PC-3 (cell line): ENCODE data around the gene TUBA4A. TPM values are rescaled to one million over a fixed set of nuclear protein-coding genes. Genes with fewer than 3 reads are reported as not detected.

Experiments
- ATAC-seq: fragments of 200-7000 bp; cut with Tn5 transposase; 2 replicates; pipeline ENCODE4 v1.9.1; 2020; ENCODE audit warnings: mild to moderate bottlenecking, moderate library complexity
- Bru-seq: library from RNA; stranded (reverse); fragments of 400-500 nt; gene quantifications from one replicate; lab custom pipeline; 2021; lab: Mats Ljungman, UMichigan
- BruChase-seq, 2 experiments: library from RNA; stranded (reverse); fragments of 400-500 nt; gene quantifications; one replicate each; lab custom pipeline; 2021; lab: Mats Ljungman, UMichigan
- BruUV-seq: library from RNA; stranded (reverse); fragments of 400-500 nt; replicated peaks from 2 replicates; lab custom pipeline; 2021; lab: Mats Ljungman, UMichigan
- CTCF ChIA-PET: fragments of 300-600 bp; sonication (Branson Sonifier 250); formaldehyde crosslinking; loops from one replicate; lab custom pipeline; 2022; ENCODE audit warnings: antibody characterized with exemption; lab: Charles Lee
- POLR2A ChIA-PET: fragments of 300-600 bp; sonication (Branson Sonifier 250); formaldehyde crosslinking; loops from one replicate; lab custom pipeline; 2022; ENCODE audit warnings: antibody characterized with exemption; ENCODE audit not compliant: unreplicated experiment; lab: Charles Lee
- DNase-seq: peaks from one replicate; pipeline ENCODE4 v3.0.0-alpha.2; 2015
- H2AFZ ChIP-seq: fragments of 300-600 bp; sonication (generic); 2 replicates; pipeline ENCODE4 v1.6.0; 2016; ENCODE audit warnings: antibody characterized with exemption, low read length
- H3F3A ChIP-seq: fragments of 300-600 bp; sonication (generic); one replicate; pipeline ENCODE4 v1.6.0; 2017; ENCODE audit warnings: antibody characterized with exemption, low read length, control low read depth, mild to moderate bottlenecking; ENCODE audit not compliant: unreplicated experiment
- H3K27ac ChIP-seq: fragments of 300-600 bp; sonication (generic); 2 replicates; pipeline ENCODE4 v1.5.1; 2016; ENCODE audit warnings: mild to moderate bottlenecking, low read length
- H3K27me3 ChIP-seq: fragments of 300-600 bp; sonication (generic); 2 replicates; pipeline ENCODE4 v1.6.1; 2016; ENCODE audit warnings: low read length, mixed read lengths
- H3K36me3 ChIP-seq: fragments of 300-600 bp; sonication (generic); 2 replicates; pipeline ENCODE4 v1.6.1; 2016; ENCODE audit warnings: low read depth, mixed run types, low read length, mixed read lengths
- H3K4me1 ChIP-seq: fragments of 300-600 bp; sonication (generic); 2 replicates; pipeline ENCODE4 v1.5.1; 2016; ENCODE audit warnings: low read length; ENCODE audit not compliant: insufficient read depth
- H3K4me2 ChIP-seq: fragments of 300-600 bp; sonication (generic); 2 replicates; pipeline ENCODE4 v1.6.0; 2016; ENCODE audit warnings: low read length
- H3K4me3 ChIP-seq: fragments of 300-600 bp; sonication (generic); 2 replicates; pipeline ENCODE4 v1.5.1; 2016; ENCODE audit warnings: mild to moderate bottlenecking, low read length, mixed read lengths
- H3K79me2 ChIP-seq: fragments of 300-600 bp; sonication (generic); 2 replicates; pipeline ENCODE4 v1.6.1; 2017; ENCODE audit warnings: low read length, mixed read lengths
- H3K9ac ChIP-seq: fragments of 300-600 bp; sonication (generic); 2 replicates; pipeline ENCODE4 v1.6.0; 2016; ENCODE audit warnings: mild to moderate bottlenecking, low read length
- H3K9me2 ChIP-seq: fragments of 300-600 bp; sonication (generic); replicated peaks from 2 replicates; pipeline ENCODE4 v1.6.1; 2016; ENCODE audit warnings: mixed run types, low read length, mixed read lengths
- H3K9me3 ChIP-seq: fragments of 300-600 bp; sonication (generic); 2 replicates; pipeline ENCODE4 v1.6.1; 2016; ENCODE audit warnings: low read length, mixed read lengths
- H4K20me1 ChIP-seq: fragments of 300-600 bp; sonication (generic); 2 replicates; pipeline ENCODE4 v1.6.1; 2016; ENCODE audit warnings: low read length, mixed read lengths
- EZH2 ChIP-seq: fragments of 300-600 bp; sonication (generic); IDR thresholded peaks from one replicate; pipeline ENCODE4 v1.6.1; 2017; ENCODE audit warnings: antibody characterized with exemption, mild to moderate bottlenecking, low read length; ENCODE audit not compliant: unreplicated experiment
- EZH2phosphoT487 ChIP-seq: fragments of 300-600 bp; sonication (generic); IDR thresholded peaks from 2 replicates; pipeline ENCODE4 v1.6.1; 2018; ENCODE audit warnings: mild to moderate bottlenecking, antibody characterized with exemption, low read length, borderline replicate concordance
- intact Hi-C: fragments of 100-400 bp; cut with micrococcal nuclease; formaldehyde crosslinking; loops from 2 replicates; pipeline ENCODE4 v1.9.0; 2023
- long read RNA-seq: library from polyadenylated mRNA; unstranded; transcript quantifications from one replicate; pipeline ENCODE4 v2.0.0, GENCODE V29; 2021; ENCODE audit not compliant: unreplicated experiment
- total RNA-seq: library from RNA; depleted of rRNA; stranded (reverse); fragments of >200 nt; gene quantifications from 2 replicates; pipeline ENCODE4 v1.2.3, GENCODE V29; 2014; rRNA removed
- TF ChIP-seq, protein P1 (sequence below): fragments of 300-600 bp; sonication (generic); conservative IDR thresholded peaks from 2 replicates; pipeline ENCODE4 v1.5.1; 2017; ENCODE audit warnings: antibody characterized with exemption, low read depth, mild to moderate bottlenecking, low read length

TUBA4A gene
- 75.4 and 87.9 TPM in 2 replicates for total RNA-seq
- percentile 64 among the genes with signal in this experiment for Bru-seq, nascent RNA
- percentile 84 among the genes with signal in this experiment for BruChase-seq, experiment 1, labeled RNA remaining after a 6-hour chase
- BruChase-seq, experiment 2, labeled RNA remaining after a 2-hour chase: percentile 67 among the genes with signal in this experiment
- long read RNA-seq, transcript TUBA4A-201 (4 exons, 2,162 nt): major isoform, 7 of 43 reads
- long read RNA-seq, partial matches to known transcripts: 4 of 43 reads
- long read RNA-seq, other reads (novel, unspliced or antisense): 31 of 43 reads

DNA sequence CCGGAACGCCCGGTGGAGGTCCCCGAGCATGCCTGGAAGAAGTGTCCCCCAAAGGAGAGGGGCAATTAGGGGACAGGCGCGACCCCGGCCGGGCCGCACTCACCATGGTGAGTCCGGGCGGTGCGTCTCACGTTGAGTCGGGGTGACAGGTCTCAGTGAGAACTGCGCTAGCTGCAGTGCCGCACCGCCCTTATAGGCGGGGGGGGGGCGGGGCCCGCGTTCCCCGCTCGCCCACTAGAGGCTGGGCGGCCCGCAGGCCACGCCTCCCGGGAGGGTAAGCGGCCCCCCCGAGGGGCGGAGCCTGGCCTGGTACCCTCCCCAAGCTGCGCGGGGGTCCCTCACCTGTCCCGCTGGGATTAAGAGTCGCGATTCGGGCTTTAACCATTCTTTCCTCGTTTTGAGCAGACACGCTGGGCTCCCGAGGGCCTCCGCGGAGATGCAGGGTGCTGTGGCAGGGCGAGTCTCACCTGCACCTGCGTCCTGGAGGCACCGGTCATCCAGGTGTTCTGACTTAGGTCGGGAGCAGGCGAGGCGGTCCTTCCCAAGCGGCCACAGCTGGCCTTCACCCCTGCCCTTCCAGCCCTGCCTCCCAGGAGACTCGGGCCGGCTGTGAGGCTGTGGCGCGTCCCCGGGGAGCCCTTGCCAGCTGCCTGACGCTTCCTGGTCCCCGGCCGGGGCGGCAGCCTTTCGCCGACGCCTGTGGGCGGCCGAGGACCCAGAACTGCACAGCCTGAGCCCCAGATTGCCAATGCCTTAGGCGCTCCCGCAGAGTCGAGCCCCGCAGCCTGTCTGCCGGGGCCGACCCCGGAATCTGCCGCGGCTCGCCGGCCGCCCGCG is at the start of gene TUBA4A:
TSS of gene TUBA4A (minus strand) at position 166 of the 837 bp plus-strand sequence. CDS start at position 106, 60 bp downstream.
- DNase-seq (peak; percentile 90), ATAC-seq (peak; percentile 58)
- Histone ChIP-seq H3K9me3 (no peaks in the 10 kb centered on the region), H4K20me1 (no peaks in the 10 kb centered on the region), H3K4me2 (peak within 1 kb of the TSS; percentile 90), H3K4me3 (peak within 1 kb of the TSS; percentile 74), H3K27ac (peak within 1 kb of the TSS; percentile 33), H3K9ac (peak within 1 kb of the TSS; percentile 62), H3K27me3 (no peaks in the 10 kb centered on the region), H3K79me2 (peaks cover 28% of the 10 kb centered on the region), H3K4me1 (peaks cover 38% of the 10 kb centered on the region), H2AFZ (peak within 1 kb of the TSS; percentile 79), H3F3A (peaks cover 2% of the 10 kb centered on the region), H3K9me2 (no peaks in the 10 kb centered on the region), H3K36me3 (peaks cover 6% of the 10 kb centered on the region)
- CTCF ChIA-PET: no interaction called here
- TF ChIP-seq EZH2phosphoT487 (no peak), EZH2 (no peak)
- TF ChIP-seq, protein P1, sequence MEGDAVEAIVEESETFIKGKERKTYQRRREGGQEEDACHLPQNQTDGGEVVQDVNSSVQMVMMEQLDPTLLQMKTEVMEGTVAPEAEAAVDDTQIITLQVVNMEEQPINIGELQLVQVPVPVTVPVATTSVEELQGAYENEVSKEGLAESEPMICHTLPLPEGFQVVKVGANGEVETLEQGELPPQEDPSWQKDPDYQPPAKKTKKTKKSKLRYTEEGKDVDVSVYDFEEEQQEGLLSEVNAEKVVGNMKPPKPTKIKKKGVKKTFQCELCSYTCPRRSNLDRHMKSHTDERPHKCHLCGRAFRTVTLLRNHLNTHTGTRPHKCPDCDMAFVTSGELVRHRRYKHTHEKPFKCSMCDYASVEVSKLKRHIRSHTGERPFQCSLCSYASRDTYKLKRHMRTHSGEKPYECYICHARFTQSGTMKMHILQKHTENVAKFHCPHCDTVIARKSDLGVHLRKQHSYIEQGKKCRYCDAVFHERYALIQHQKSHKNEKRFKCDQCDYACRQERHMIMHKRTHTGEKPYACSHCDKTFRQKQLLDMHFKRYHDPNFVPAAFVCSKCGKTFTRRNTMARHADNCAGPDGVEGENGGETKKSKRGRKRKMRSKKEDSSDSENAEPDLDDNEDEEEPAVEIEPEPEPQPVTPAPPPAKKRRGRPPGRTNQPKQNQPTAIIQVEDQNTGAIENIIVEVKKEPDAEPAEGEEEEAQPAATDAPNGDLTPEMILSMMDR: no peak
- BruUV-seq: no TSS peak
- POLR2A ChIA-PET: interaction anchor here (0.6 to 0.7 kb wide), 3 partner anchors 20 to 48 kb away, joined by 3 to 20 read pairs (median 10); partner anchors contain the start of gene ZFAND2B
- intact Hi-C loops: loop anchor here (1.0 kb wide), 1 partner anchor 133 kb away; the partner anchor contains the start of gene DNPEP

DNA sequence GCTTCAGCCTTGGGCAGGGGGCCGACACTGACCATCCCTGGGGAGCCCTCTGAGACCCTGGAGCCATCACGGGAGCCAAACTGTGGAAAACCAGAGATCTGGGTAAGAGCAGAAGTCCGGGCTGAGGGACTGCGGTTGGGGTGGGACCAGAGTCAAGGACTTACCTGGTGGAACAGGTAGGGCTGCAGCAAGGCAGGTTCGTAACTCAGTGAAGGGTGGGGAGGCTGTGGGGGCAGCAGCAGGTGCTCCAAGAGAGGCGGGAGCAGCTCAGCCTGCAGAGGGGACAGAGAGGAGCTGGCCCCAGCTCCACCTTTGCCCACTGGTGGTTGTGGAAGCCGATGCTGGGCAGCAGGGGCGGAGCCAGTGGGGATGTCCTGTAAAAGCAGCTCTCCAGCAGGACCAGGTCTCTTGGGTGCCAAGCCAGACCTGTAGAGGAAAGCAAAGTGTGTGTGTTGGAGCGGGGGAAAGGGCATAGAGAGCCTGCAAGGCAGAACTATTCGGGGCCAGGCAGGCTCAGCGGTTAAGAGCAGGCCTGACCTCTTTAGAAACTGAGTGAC is 48.8 kb upstream of the TUBA4A start:
- Histone ChIP-seq H3F3A (no peaks in the 10 kb centered on the region), H3K27me3 (peaks cover 46% of the 10 kb centered on the region), H3K9ac (no peak overlapping the region), H3K4me1 (peaks cover 5% of the 10 kb centered on the region; the same call in 1 of the 2 replicates), H3K9me2 (no peaks in the 10 kb centered on the region), H3K9me3 (no peaks in the 10 kb centered on the region), H2AFZ (no peak overlapping the region), H3K4me3 (no peak overlapping the region), H4K20me1 (no peaks in the 10 kb centered on the region), H3K36me3 (no peaks in the 10 kb centered on the region), H3K79me2 (no peaks in the 10 kb centered on the region), H3K4me2 (no peak overlapping the region), H3K27ac (no peak overlapping the region)
- BruUV-seq: no TSS peak
- intact Hi-C loops: no loop called here
- CTCF ChIA-PET: no interaction called here
- ATAC-seq (no peak), DNase-seq (no peak)
- POLR2A ChIA-PET: no interaction called here
- TF ChIP-seq EZH2 (no peak), EZH2phosphoT487 (no peak)
- TF ChIP-seq, protein P1: no peak
